Measurements from ENCODE around the gene AURKA. TPM values are rescaled to one million over a fixed set of nuclear protein-coding genes. Genes with fewer than 3 reads are reported as not detected.
A peak's percentile ranks its signal among the peaks of the same experiment; 100 is the strongest.
"Not testable (repeated sequence)": the region's sequence is repeated elsewhere in the genome, so short reads cannot be mapped to it uniquely, and the experiment has no call there.

AURKA gene
- total RNA-seq, 1 experiment from 2014 or later = 92.0 TPM

GRCh38 chr20:56391037-56391436, 978 bp downstream of the AURKA start:
- Histone ChIP-seq H3K36me3 (ENCODE audit: low read depth) (peaks cover 35% of the 10 kb centered on the region), H3K27me3 (ENCODE audit: insufficient read depth, low read depth) (no peaks in the 10 kb centered on the region), H2AFZ (peak overlapping the region; percentile 83), H3K27ac (no peak overlapping the region), H3K9me2 (ENCODE audit: insufficient read depth) (no peaks in the 10 kb centered on the region), H3K9me3 (ENCODE audit: insufficient read depth, low read depth) (no peaks in the 10 kb centered on the region), H3K4me3 (peak overlapping the region; percentile 76), H3K4me1 (replicated peaks; ENCODE audit: insufficient read depth) (peaks cover 24% of the 10 kb centered on the region), H3K4me2 (peak overlapping the region; percentile 89), H3K79me2 (ENCODE audit: low read depth) (peaks cover 83% of the 10 kb centered on the region), H4K20me1 (ENCODE audit: insufficient read depth) (peaks cover 6% of the 10 kb centered on the region; the same call in 1 of the 2 replicates), H3F3A (ENCODE audit: insufficient read depth, low read depth) (peaks cover 5% of the 10 kb centered on the region; the same call in 1 of the 2 replicates)
- intact Hi-C loops (cut with micrococcal nuclease; ENCODE audit: unreplicated experiment) = no loop called here
- TF ChIP-seq CTCF (conservative IDR thresholded peaks at IDR 0.05) (no peak), EZH2 (IDR thresholded peaks at IDR 0.05; ENCODE audit: low read depth) (no peak)
- TSS peak; percentile 82 for BruUV-seq (replicated peaks)
- ChIA-PET POLR2A (ENCODE audit: unreplicated experiment) (interaction anchor here (0.6 kb wide), 1 partner anchor 1624 kb away, joined by 4 read pairs; no protein-coding TSS in a partner anchor), CTCF (no interaction called here)
- no peak for DNase-seq

- CTCF ChIA-PET; H2AFZ ChIP-seq; H4K20me1 ChIP-seq (ENCODE audit: insufficient read depth); H3F3A ChIP-seq (ENCODE audit: insufficient read depth, low read depth); H3K27me3 ChIP-seq (ENCODE audit: insufficient read depth, low read depth); DNase-seq; H3K27ac ChIP-seq; H3K9me3 ChIP-seq (ENCODE audit: insufficient read depth, low read depth); H3K9me2 ChIP-seq (ENCODE audit: insufficient read depth); intact Hi-C loops (cut with micrococcal nuclease; ENCODE audit: unreplicated experiment); POLR2A ChIA-PET (ENCODE audit: unreplicated experiment); BruUV-seq (replicated peaks): not testable (repeated sequence)
- Histone ChIP-seq H3K79me2 (ENCODE audit: low read depth) (peaks cover 81% of the 10 kb centered on the region), H3K4me1 (replicated peaks; ENCODE audit: insufficient read depth) (peaks cover 24% of the 10 kb centered on the region), H3K4me3 (peak overlapping the region; percentile 76; the same call in 1 of the 2 replicates), H3K36me3 (ENCODE audit: low read depth) (peaks cover 32% of the 10 kb centered on the region; the same call in 1 of the 2 replicates), H3K4me2 (peak overlapping the region; percentile 89)
Measured at GRCh38 chr20:56390396-56390795, 1.6 kb downstream of the AURKA start.

GRCh38 chr20:56389807-56390206, 2.2 kb downstream of the AURKA start:
- DNase-seq = no peak
- POLR2A ChIA-PET (ENCODE audit: unreplicated experiment) = no interaction called here
- no peaks in the 10 kb centered on the region for H3K9me2 ChIP-seq (ENCODE audit: insufficient read depth)
- H4K20me1 ChIP-seq (ENCODE audit: insufficient read depth) = peaks cover 6% of the 10 kb centered on the region; the same call in 1 of the 2 replicates
- intact Hi-C loops (cut with micrococcal nuclease; ENCODE audit: unreplicated experiment) = no loop called here
- no peak overlapping the region for H3K27ac ChIP-seq
- no peak overlapping the region for H3K4me3 ChIP-seq
- H3K79me2 ChIP-seq (ENCODE audit: low read depth) = peaks cover 78% of the 10 kb centered on the region
- peaks cover 32% of the 10 kb centered on the region for H3K36me3 ChIP-seq (ENCODE audit: low read depth)
- H3K4me1 ChIP-seq (replicated peaks; ENCODE audit: insufficient read depth) = peaks cover 24% of the 10 kb centered on the region
- no peak overlapping the region for H2AFZ ChIP-seq
- H3K9me3 ChIP-seq (ENCODE audit: insufficient read depth, low read depth) = no peaks in the 10 kb centered on the region
- TF ChIP-seq EZH2 (IDR thresholded peaks at IDR 0.05; ENCODE audit: low read depth) (no peak), CTCF (conservative IDR thresholded peaks at IDR 0.05) (no peak)
- peak overlapping the region; percentile 89; the same call in 1 of the 2 replicates for H3K4me2 ChIP-seq
- CTCF ChIA-PET = no interaction called here
- H3K27me3 ChIP-seq (ENCODE audit: insufficient read depth, low read depth) = no peaks in the 10 kb centered on the region
- BruUV-seq (replicated peaks) = no TSS peak
- peaks cover 5% of the 10 kb centered on the region; the same call in 1 of the 2 replicates for H3F3A ChIP-seq (ENCODE audit: insufficient read depth, low read depth)

GRCh38 chr20:56388882-56389281, 3.1 kb downstream of the AURKA start:
- DNase-seq = no peak
- ChIA-PET POLR2A (ENCODE audit: unreplicated experiment) (no interaction called here), CTCF (no interaction called here)
- H3K9me3 ChIP-seq (ENCODE audit: insufficient read depth, low read depth) = no peaks in the 10 kb centered on the region
- no peak overlapping the region for H2AFZ ChIP-seq
- H3K79me2 ChIP-seq (ENCODE audit: low read depth) = peaks cover 78% of the 10 kb centered on the region
- no TSS peak for BruUV-seq (replicated peaks)
- intact Hi-C loops (cut with micrococcal nuclease; ENCODE audit: unreplicated experiment) = no loop called here
- H3K4me2 ChIP-seq = no peak overlapping the region
- no peaks in the 10 kb centered on the region for H3K9me2 ChIP-seq (ENCODE audit: insufficient read depth)
- no peaks in the 10 kb centered on the region for H3K27me3 ChIP-seq (ENCODE audit: insufficient read depth, low read depth)
- H3F3A ChIP-seq (ENCODE audit: insufficient read depth, low read depth) = peaks cover 5% of the 10 kb centered on the region; the same call in 1 of the 2 replicates
- H4K20me1 ChIP-seq (ENCODE audit: insufficient read depth) = peaks cover 7% of the 10 kb centered on the region; the same call in 1 of the 2 replicates
- TF ChIP-seq CTCF (conservative IDR thresholded peaks at IDR 0.05) (no peak), EZH2 (IDR thresholded peaks at IDR 0.05; ENCODE audit: low read depth) (no peak)
- no peak overlapping the region for H3K4me3 ChIP-seq
- no peak overlapping the region for H3K27ac ChIP-seq
- H3K36me3 ChIP-seq (ENCODE audit: low read depth) = peaks cover 36% of the 10 kb centered on the region
- peaks cover 18% of the 10 kb centered on the region for H3K4me1 ChIP-seq (replicated peaks; ENCODE audit: insufficient read depth)
